GM12801 (cell line): ENCODE data around the gene TMEM86B.

Experiments
- CTCF ChIP-seq: IDR thresholded peaks from one replicate; pipeline ENCODE4 v1.5.1; 2011; ENCODE audit warnings: control low read depth; ENCODE audit not compliant: insufficient read length; ENCODE audit errors: extremely low read depth

The TMEM86B gene

GRCh38 chr19:55228403-55229031 lies at the start of gene TMEM86B:
TSS of gene TMEM86B (minus strand) at chr19:55228763. CDS start at chr19:55228741, 22 bp downstream.
- no peak for TF ChIP-seq CTCF

GRCh38 chr19:55277494-55277893 lies 48.9 kb upstream of the TMEM86B start:
- TF ChIP-seq CTCF = no peak

GRCh38 chr19:55276720-55277430 lies 48.3 kb upstream of the TMEM86B start:
- no peak for TF ChIP-seq CTCF

GRCh38 chr19:55275851-55276719 lies 47.5 kb upstream of the TMEM86B start:
- TF ChIP-seq CTCF = no peak

- TF ChIP-seq CTCF = no peak
Measured at GRCh38 chr19:55273978-55274707, 45.6 kb upstream of the TMEM86B start.

GRCh38 chr19:55272142-55272541 lies 43.6 kb upstream of the TMEM86B start:
- TF ChIP-seq CTCF = no peak
